CD14-positive monocyte (primary cell): ENCODE measurements around the gene ST3GAL4. TPM values are rescaled to one million over a fixed set of nuclear protein-coding genes. Genes with fewer than 3 reads are reported as not detected.
"Not testable (repeated sequence)": the region's sequence is repeated elsewhere in the genome, so short reads cannot be mapped to it uniquely, and the experiment has no call there.

Experiments used
- DNase-seq, 3 donors: peaks; one replicate each; pipeline ENCODE4 v3.0.0-alpha.2; 2011 to 2022
- H2AFZ ChIP-seq: 2 replicates; pipeline ENCODE4 v1.6.0; 2012; ENCODE audit warnings: mild to moderate bottlenecking, low read depth, low read length, inconsistent platforms; ENCODE audit not compliant: insufficient read depth, poor library complexity, severe bottlenecking
- H3K27ac ChIP-seq, 2 donors: 1 replicate in 1 of 2; 2 replicates in 1 of 2; pipeline ENCODE4 v1.5.1; 2012 to 2013; ENCODE audit warnings: low read length in 2 of 2, control low read depth in 1 of 2, inconsistent platforms in 1 of 2, low read depth in 1 of 2, mild to moderate bottlenecking in 1 of 2
- H3K27me3 ChIP-seq, 2 donors: one replicate each; pipeline versions ENCODE4 v1.6.0 to v1.6.1; 2011 to 2013; ENCODE audit warnings: low read length in 2 of 2; ENCODE audit not compliant: control insufficient read depth in 2 of 2, insufficient read depth in 2 of 2
- H3K36me3 ChIP-seq, 2 donors: replicated peaks in 1 of 2; 1 replicate in 1 of 2; 2 replicates in 1 of 2; pipeline versions ENCODE4 v1.5.1 to v1.6.1; 2012 to 2013; ENCODE audit warnings: low read length in 2 of 2, control low read depth in 1 of 2, inconsistent platforms in 1 of 2, mild to moderate bottlenecking in 1 of 2; ENCODE audit not compliant: insufficient read depth in 2 of 2, control insufficient read depth in 1 of 2
- H3K4me1 ChIP-seq, 2 donors: 1 replicate in 1 of 2; 2 replicates in 1 of 2; pipeline versions ENCODE4 v1.5.1 to v1.6.1; 2012 to 2013; ENCODE audit warnings: low read length in 2 of 2, control low read depth in 1 of 2, inconsistent platforms in 1 of 2, mild to moderate bottlenecking in 1 of 2, moderate library complexity in 1 of 2; ENCODE audit not compliant: insufficient read depth in 2 of 2, control insufficient read depth in 1 of 2
- H3K4me2 ChIP-seq: replicated peaks from 2 replicates; pipeline ENCODE3; 2012; ENCODE audit warnings: low read length, moderate library complexity, mild to moderate bottlenecking; ENCODE audit not compliant: poor library complexity, severe bottlenecking; ENCODE audit errors: extremely low read depth
- H3K4me3 ChIP-seq, 3 experiments: fragments of 200-600 bp in 1 of 3; sonication (generic) in 1 of 3; replicated peaks in 1 of 3; 1 replicate in 2 of 3; 2 replicates in 1 of 3; pipeline ENCODE4 v1.5.1; 2011 to 2013; ENCODE audit warnings: low read length in 3 of 3, mild to moderate bottlenecking in 3 of 3, control low read depth in 2 of 3, low read depth in 2 of 3, inconsistent platforms in 1 of 3, moderate library complexity in 1 of 3
- H3K79me2 ChIP-seq: 2 replicates; pipeline ENCODE4 v1.6.0; 2012; ENCODE audit warnings: mild to moderate bottlenecking, control low read depth, inconsistent platforms, low read length, moderate library complexity; ENCODE audit not compliant: insufficient read depth
- H3K9ac ChIP-seq: 2 replicates; pipeline ENCODE4 v1.6.0; 2017; ENCODE audit warnings: low read length, mild to moderate bottlenecking; ENCODE audit not compliant: insufficient read depth, poor library complexity, severe bottlenecking
- H3K9me3 ChIP-seq, 2 donors: replicated peaks in 1 of 2; 1 replicate in 1 of 2; 2 replicates in 1 of 2; pipeline versions ENCODE4 v1.5.1 to v1.6.1; 2012 to 2013; ENCODE audit warnings: low read length in 2 of 2, control low read depth in 1 of 2; ENCODE audit not compliant: control insufficient read depth in 1 of 2, insufficient read depth in 1 of 2
- H4K20me1 ChIP-seq: 2 replicates; pipeline ENCODE4 v1.6.0; 2012; ENCODE audit warnings: mild to moderate bottlenecking, low read length, control low read depth, moderate library complexity; ENCODE audit not compliant: insufficient read depth
- H3K27ac Mint-ChIP-seq, 7 donors: one replicate each; pipeline ENCODE4 v1.8.0; 2020; ENCODE audit warnings: mild to moderate bottlenecking in 7 of 7, mixed read lengths in 7 of 7, moderate library complexity in 6 of 7, inconsistent platforms in 2 of 7
- H3K27me3 Mint-ChIP-seq, 3 donors: one replicate each; pipeline ENCODE4 v1.8.0; 2021 to 2022; ENCODE audit warnings: low read depth in 3 of 3, mild to moderate bottlenecking in 3 of 3, mixed read lengths in 3 of 3, moderate library complexity in 3 of 3, inconsistent platforms in 1 of 3
- H3K36me3 Mint-ChIP-seq, 2 donors: one replicate each; pipeline ENCODE4 v1.8.0; 2020; ENCODE audit warnings: mixed read lengths in 2 of 2, inconsistent platforms in 1 of 2, mild to moderate bottlenecking in 1 of 2
- H3K4me1 Mint-ChIP-seq: one replicate; pipeline ENCODE4 v1.8.0; 2020; ENCODE audit warnings: mild to moderate bottlenecking, mixed read lengths
- H3K4me3 Mint-ChIP-seq, 2 donors: one replicate each; pipeline ENCODE4 v1.8.0; 2020; ENCODE audit warnings: mild to moderate bottlenecking in 2 of 2, mixed read lengths in 2 of 2, moderate library complexity in 1 of 2
- H3K9me3 Mint-ChIP-seq, 7 donors: one replicate each; pipeline ENCODE4 v1.8.0; 2020 to 2022; ENCODE audit warnings: mixed read lengths in 7 of 7, mild to moderate bottlenecking in 6 of 7, moderate library complexity in 6 of 7, inconsistent platforms in 2 of 7
- CTCF ChIP-seq: fragments of 200-600 bp; IDR thresholded peaks from one replicate; pipeline ENCODE4 v1.8.0; 2022; ENCODE audit warnings: antibody characterized with exemption, mild to moderate bottlenecking
- WGBS: methylation state at CpG from one replicate; pipeline ENCODE4 v1.1.5; 2013; ENCODE audit warnings: missing lambda C conversion rate; ENCODE audit not compliant: insufficient coverage; 5-methylcytosine and 5-hydroxymethylcytosine counted together
- intact Hi-C, 2 donors: fragments of 100-400 bp; cut with micrococcal nuclease; formaldehyde crosslinking; loops; one replicate each; pipeline versions ENCODE4 v1.15.0 to v1.15.1; 2023
- polyA plus RNA-seq, 3 donors: library from polyadenylated mRNA; depleted of rRNA in 1 of 3; unstranded in 2 of 3; stranded (reverse) in 1 of 3; fragments of 300-500 nt in 2 of 3; fragments of >200 nt in 1 of 3; fragmentation: Illumina TruSeq in 2 of 3; gene quantifications; 1 replicate in 2 of 3; 2 replicates in 1 of 3; pipeline ENCODE4 v1.2.3, GENCODE V29; 2012 to 2021

The ST3GAL4 gene
- polyA plus RNA-seq, 3 donors, result 7.8 to 14.3 (median 10.1) TPM

GRCh38 chr11:126365508-126365907 lies 10.0 kb downstream of the ST3GAL4 start:
- H3K36me3 ChIP-seq, H3K9me3 Mint-ChIP-seq, H3K36me3 Mint-ChIP-seq, H3K27me3 ChIP-seq, H3K4me2 ChIP-seq, H3K27ac ChIP-seq, DNase-seq, H3K4me3 ChIP-seq, H3K9ac ChIP-seq, H2AFZ ChIP-seq, intact Hi-C loops, H4K20me1 ChIP-seq, H3K4me3 Mint-ChIP-seq, H3K9me3 ChIP-seq, H3K27ac Mint-ChIP-seq, H3K27me3 Mint-ChIP-seq: not testable (repeated sequence)
- Histone ChIP-seq H3K79me2 (peaks cover 62% of the 10 kb centered on the region), H3K4me1 (peaks cover 25 to 35% of the 10 kb centered on the region in 2 donors)
- peaks cover 50% of the 10 kb centered on the region for H3K4me1 Mint-ChIP-seq
- no CpG with 5 or more reads among the region's 5 CpGs for WGBS

- intact Hi-C loops, result no loop called here
- Histone ChIP-seq H2AFZ (no peak overlapping the region), H4K20me1 (no peaks in the 10 kb centered on the region), H3K9me3 (no peaks in the 10 kb centered on the region), H3K4me3 (no peak overlapping the region), H3K27ac (no peak overlapping the region), H3K4me2 (no peak overlapping the region), H3K79me2 (peaks cover 61% of the 10 kb centered on the region), H3K27me3 (no peaks in the 10 kb centered on the region), H3K4me1 (peaks cover 25 to 35% of the 10 kb centered on the region in 2 donors), H3K9ac (no peak overlapping the region), H3K36me3 (no peaks in the 10 kb centered on the region)
- Mint-ChIP-seq H3K9me3 (no peaks in the 10 kb centered on the region), H3K27me3 (peaks cover 0 to 3% (median 1%) of the 10 kb centered on the region in 3 donors), H3K27ac (peak overlapping the region in 2 of 7 donors; percentile 22 to 73), H3K4me3 (peak overlapping the region; percentile 21 to 41), H3K4me1 (peaks cover 49% of the 10 kb centered on the region), H3K36me3 (peaks cover 6 to 7% of the 10 kb centered on the region in 2 donors)
- no peak for DNase-seq
- no peak for TF ChIP-seq CTCF
- 50% methylated on average over 13 of the region's 19 CpGs for WGBS
Observed at GRCh38 chr11:126366064-126366822, 10.8 kb downstream of the ST3GAL4 start.

GRCh38 chr11:126366823-126367654 lies 11.6 kb downstream of the ST3GAL4 start:
- H2AFZ ChIP-seq, H4K20me1 ChIP-seq, H3K9me3 Mint-ChIP-seq, H3K36me3 ChIP-seq, H3K27me3 Mint-ChIP-seq, H3K36me3 Mint-ChIP-seq, H3K27me3 ChIP-seq, H3K9ac ChIP-seq, DNase-seq, H3K4me3 ChIP-seq, intact Hi-C loops, H3K27ac ChIP-seq, H3K4me2 ChIP-seq, H3K9me3 ChIP-seq: not testable (repeated sequence)
- Histone ChIP-seq H3K79me2 (peaks cover 66% of the 10 kb centered on the region), H3K4me1 (peaks cover 25 to 35% of the 10 kb centered on the region in 2 donors)
- 69% methylated on average over 11 of the region's 14 CpGs for WGBS
- H3K4me3 Mint-ChIP-seq, result peak overlapping the region in 1 of 2 donors; percentile 35
- peak overlapping the region in 1 of 7 donors; percentile 22 for H3K27ac Mint-ChIP-seq
- H3K4me1 Mint-ChIP-seq, result peaks cover 46% of the 10 kb centered on the region
